ENCODE data around the gene HOXB7.

- TF ChIP-seq CTCF (IDR thresholded peaks at IDR 0.05; ENCODE audit: low read depth, low read length): no peak
- no peak for TF ChIP-seq EZH2phosphoT487 (IDR thresholded peaks at IDR 0.05; ENCODE audit: low read depth)
Observed at GRCh38 chr17:48579760-48580554, 30.9 kb downstream of the HOXB7 start.

Measured in OCI-LY3 (cell line).